Activated T-helper 1 cell treated with anti-CD3 and anti-CD28 coated beads, Interleukin-2, amount 50 U/mL, for 16 hours (primary cell): ENCODE data around the gene TOMM7.

Source experiments
- DNase-seq, 2 donors: peaks; one replicate each; pipeline ENCODE4 v3.0.0-alpha.2; 2020; ENCODE audit warnings: low read depth in 1 of 2, low spot score in 1 of 2

Gene TOMM7

DNA sequence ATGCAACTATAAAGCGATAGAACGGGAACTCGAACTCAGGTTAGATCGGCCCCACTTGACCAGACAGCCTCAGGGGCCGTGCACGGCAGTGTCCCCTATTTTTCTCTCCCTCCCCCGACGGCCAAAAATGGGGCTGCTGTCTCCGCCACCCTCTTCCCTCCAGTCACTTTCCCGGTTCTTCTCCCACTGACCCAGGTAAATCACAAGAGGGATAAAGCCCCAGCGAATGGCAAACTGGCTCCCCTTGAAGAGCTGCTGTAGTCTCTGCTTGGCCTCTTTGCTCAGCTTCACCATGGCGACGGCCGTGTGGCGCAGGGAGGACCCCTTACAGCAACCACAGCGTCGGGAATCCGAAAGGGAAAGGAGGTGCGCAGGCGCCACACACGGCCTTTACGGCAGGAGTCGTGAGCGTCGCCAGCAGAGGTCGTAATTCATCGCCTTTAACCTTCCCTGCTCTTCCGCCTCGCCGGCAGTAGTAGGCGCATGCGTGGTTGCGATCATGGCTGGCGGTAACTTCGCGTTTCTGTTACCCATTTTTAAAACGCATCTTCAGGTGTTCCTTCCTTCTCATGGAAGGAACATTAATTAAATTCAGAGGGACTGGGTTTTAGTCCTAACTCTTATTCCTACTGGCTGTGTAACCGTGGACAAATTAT is at the start of gene TOMM7:
Gene TOMM7 (minus strand): TSS at position 364 of the 656 bp plus-strand sequence. CDS start 70 bp downstream, at position 294.
- peak; percentile 66 to 80 for DNase-seq

DNA sequence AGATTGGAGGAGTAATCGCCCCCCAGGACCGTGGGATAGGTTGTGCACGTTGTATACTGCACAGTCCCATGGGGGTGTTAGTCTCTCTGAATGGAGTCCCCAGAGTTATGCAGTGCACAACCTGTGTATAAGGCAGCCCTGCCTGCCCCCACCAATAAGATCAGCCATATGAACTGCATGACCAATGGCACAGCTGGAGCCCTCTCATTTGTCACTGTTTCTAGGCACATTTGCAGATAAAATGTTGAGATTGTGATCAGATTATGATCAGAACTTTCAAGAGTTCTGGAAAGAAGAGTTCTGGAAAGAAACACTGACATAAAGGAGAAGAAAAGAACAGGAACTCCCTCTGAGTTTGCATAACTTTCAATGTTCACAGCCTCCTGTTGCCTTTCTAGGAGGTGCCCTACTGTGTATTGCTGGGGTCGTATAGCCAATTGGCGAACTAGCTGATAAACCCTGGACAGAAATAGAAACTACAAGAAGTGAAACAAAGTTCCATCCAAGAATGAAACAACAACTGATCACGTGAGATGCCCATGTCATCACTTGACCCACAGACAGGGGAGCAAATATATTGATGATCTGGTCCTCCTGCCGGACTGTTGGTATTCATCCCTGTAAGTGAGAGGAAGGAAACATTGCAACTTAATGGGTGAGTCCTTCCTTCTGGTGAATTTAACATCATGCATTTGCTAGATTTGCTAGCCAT is 49.6 kb upstream of the TOMM7 start:
- DNase-seq = no peak

DNA sequence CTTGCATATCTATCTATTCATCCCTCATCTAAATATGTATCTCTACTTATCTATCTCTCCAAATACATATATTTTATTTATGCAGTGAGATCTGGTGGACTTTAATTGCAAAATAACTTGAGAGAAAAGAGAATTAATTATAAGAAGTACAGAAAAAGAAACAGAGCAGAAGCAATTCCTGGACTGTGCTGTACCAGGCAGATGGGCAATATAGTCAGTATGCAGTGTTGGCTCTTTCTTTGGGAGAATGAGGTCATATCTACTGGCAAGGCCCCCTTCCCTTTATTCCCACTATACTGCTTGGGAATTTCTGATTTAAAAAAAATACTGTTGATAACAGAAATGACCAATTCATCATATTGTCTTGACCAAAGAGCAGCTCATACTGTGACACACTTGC is 49.0 kb upstream of the TOMM7 start:
- DNase-seq = no peak

DNA sequence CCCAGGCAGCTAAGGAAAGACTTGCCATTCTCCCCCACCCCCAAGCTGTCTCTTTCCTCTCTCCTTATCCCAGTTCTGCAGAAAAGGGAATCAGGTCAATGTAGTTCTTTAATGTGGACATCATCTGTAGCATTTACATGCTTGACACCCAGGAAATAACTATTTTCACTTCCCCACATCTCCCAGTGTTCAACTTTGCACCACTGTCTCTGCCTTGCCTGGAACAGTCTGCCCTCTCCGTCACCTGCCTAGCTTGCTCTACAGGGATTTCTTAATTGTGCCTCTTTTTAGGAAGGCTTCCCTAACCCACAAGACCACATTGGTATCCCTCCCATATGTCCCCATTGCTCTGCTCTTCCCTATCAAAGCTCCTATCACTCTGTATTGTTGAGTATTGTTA is 45.9 kb upstream of the TOMM7 start:
- DNase-seq = no peak

DNA sequence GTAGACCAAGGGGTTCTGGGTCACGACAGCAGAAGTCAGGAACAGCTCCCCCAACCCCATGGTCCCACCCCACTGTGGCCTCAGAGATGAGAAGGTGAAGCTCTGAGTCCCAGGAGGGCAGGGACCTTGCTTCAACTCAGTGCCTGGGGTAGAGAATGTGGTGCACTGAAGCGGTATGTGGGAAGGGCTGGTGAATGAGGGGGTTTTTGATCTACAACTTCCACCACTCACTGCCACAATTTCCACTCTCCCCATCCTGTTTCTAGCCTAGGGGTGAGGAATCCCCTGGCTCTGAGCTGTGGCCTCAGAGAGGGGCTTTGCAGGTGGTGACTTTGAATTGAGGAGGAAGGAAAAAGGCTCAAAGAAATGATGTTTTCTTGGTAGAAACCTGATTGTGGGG is 44.9 kb upstream of the TOMM7 start:
- DNase-seq = no peak

DNA sequence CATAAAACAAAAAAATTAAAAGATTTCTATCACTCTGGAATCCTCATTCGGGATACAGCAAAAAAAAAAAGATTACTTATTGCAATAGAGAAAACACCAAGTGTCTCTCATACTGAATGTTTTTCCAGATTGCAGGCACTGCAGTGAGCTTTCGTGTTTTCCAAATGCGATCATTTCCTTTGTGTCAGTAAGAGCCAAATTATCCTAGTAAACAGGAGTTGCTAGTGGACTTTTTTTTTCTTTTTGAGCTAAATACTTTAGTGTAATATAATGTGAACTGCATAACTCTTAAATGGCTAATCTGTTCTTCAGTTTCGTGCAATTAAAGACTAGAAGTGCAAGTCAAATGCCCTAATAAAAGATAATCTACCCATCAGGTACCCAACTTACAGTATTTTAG is 44.4 kb upstream of the TOMM7 start:
- DNase-seq = no peak

DNA sequence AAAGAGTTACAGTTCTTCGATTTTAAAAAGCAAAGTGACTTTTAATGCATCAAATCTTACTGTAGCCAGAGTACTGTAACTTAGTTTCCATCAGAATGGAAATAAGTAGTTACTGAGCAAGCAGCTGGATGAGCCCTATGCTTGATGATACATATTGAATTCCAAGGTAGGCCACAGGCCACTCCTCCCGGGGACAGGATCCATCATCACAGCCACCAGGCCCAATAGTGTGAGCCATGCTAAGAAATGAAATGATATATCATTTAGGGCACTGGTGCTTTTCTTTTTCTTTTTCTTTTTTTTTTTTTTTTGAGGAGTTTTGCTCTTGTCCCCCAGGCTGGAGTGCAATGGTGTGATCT is 42.9 kb upstream of the TOMM7 start:
- no peak for DNase-seq

DNA sequence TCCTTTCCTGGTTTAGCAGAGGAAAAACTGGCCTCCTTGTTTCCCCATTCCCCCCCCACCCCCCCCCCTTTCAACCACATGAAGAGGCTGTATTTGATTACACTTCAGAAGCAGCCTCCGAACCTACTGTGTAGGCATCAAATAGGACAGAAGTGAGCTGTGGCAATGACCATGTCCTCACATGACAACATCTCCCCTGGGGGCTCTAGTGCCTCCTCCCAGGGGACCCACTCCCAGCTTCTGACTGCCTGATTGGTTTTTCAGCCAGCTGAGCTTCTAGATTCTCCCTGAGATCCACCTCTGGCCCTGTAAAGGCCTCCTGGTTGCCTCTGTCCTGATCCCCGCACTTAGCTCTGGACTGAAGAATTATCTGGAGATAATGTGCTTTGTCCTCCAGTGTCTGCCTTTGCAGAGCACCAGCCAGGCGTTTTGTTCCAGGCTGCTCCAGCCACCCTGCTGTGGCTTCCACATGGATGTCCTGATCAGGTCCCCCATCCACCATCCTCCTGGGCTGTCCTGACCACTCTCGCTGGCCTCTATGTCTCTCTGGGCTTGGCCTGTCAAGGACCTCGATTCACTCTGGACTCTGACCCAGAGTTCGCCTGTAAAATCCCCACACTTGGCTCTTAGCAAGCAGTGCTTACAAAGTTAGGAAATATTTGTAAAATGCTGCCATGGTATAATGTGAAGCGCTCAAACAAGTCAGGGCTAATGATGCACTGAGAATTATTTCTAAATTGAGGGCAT is 42.4 kb upstream of the TOMM7 start:
- DNase-seq = no peak

DNA sequence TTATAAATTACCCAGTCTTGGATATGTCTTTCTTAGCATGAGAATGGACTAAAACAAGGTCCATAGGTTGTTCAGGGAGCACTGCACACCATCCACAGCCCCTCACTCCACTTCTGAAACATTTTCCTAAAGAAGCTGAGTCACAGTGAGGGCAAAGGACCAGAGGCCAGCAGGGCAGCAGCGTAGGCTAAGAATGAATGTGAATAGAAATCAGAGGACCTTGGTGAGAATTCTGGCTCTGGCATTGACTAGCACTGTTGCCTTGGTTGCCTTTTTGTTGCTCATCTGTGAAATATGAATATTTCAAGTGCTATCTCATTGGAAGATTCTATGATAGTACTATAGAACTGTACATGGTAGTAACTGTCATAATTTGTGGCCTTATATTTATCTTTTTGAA is 41.7 kb upstream of the TOMM7 start:
- no peak for DNase-seq

DNA sequence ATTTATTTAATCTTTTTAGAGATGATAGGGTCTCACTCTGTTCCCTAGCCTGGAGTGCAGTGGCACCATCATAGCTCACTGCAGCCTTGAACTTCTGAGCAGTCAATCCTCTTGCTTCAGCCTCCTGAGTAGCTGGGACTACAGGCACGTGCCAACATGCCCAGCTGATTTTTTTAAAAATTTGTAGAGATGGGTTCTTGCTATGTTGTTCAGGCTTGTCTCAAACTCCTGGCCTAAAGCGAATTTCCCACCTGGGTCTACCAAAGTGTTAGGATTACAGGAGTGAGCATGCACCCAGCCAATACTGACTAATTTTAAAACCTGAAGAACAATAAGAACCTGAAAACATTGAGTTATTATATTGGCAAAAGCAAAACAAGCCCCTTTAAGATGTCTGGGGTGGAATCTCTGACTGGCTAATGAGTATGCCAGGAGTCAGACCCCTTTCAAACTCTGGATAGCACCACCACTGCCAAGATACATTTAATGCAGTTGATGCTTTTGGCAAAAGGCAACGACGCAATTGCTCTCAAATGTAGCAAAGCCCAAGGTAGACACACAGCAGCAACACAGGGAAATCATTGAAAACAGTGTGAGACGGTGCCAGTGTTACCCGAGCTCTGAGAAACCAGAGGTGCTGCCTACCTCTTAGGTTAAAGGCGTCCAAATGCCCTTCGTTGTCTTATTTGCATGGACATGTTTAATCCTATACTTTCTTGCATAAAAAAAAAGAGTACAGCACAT is 40.7 kb upstream of the TOMM7 start:
- no peak for DNase-seq

DNA sequence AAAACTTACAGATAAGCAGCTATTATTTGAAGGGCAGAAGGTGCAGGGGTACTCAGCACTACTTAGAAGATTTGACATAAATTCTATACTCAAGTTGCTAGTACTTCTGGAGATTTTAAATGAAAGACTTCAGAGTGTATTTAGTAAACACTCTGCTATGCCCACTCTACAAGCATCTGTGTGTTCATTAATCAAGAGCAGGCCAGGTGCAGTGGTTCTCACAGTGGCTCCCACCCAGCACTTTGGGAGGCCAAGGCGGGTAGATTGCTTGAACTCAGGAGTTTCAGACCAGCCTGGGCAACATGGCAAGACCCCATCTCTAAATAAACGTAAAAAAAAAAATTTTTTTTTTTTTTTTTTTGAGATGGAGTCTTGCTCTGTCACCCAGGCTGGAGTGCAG is 38.9 kb upstream of the TOMM7 start:
- DNase-seq = no peak

DNA sequence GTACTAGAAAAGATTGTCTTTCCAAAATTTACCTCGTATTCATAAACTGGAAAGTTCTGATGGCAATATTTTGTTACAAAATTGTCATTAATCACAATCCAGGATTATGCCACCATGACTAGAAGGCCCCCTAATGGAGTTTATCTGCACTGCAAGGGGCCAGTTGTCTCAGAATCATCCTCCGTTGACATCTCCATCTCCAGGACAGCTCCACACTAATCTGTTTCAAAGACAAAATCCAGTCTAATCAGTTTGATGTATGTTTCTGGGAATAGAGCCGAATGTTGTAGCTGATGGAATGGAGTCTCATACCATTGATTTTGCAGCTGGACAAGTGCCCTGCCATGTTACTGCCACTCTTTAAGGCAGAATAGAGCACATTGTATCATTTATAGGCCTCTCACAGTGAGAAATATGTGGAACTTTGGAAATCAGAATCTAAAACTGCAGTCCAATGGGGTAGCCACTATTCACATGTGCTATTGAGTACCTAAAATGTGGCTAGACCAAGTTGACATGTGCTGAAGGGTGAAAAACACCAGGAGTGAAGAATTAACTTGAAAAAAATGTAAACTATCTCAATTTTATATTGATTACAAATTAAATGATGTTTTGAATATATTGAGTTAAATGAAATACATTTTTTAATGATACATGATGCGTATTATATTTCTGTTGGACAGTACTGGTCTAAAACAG is 38.3 kb upstream of the TOMM7 start:
- no peak for DNase-seq

DNA sequence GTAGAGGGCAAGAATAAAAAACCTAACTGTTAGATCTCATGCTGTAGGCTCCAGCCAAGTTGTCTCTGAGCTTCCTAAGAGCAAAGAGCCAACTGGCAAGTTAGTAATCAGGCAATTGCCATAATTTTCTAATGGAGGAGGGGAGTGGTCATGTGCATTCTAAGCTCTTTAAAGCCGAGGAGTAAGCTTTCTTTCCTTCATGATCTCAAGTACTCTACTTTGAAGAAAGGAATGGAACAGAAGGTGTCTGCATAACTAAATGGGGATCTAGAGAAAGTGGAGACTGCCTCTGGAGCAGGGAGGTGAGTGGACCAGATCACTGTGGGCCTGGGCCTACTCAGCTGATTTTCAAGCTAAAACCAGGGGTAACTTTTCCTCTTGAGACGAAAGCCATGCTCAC is 37.7 kb upstream of the TOMM7 start:
- DNase-seq = no peak

DNA sequence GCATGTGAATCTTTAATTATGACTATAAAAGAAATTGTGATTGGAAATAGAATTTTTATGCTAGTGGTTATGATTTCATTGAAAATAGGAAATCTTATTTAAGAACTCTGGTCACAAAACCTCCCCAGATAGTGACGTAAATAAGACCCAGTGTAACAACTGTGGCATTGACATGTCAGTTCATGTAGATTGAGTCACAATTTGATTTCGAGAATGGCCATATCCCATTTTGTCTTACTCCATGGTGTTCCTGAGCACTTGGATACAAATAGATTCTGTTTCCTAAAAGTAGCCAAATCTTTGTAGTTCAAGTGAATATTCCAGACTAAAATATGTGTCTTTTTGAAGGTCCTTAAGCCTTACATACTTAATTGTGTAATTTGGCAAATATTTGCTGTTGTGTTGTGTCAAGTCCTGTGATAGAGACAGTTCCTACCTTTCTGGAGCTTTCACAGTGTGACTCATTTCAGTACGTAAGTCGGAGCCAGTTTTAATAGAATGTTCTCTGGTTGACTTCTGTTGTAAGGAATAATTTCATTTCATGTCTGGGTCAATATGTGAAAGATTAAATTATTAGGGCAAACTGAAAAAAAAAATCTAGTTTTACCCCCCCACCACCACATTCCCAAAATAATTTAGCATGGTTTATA is 37.1 kb upstream of the TOMM7 start:
- no peak for DNase-seq

DNA sequence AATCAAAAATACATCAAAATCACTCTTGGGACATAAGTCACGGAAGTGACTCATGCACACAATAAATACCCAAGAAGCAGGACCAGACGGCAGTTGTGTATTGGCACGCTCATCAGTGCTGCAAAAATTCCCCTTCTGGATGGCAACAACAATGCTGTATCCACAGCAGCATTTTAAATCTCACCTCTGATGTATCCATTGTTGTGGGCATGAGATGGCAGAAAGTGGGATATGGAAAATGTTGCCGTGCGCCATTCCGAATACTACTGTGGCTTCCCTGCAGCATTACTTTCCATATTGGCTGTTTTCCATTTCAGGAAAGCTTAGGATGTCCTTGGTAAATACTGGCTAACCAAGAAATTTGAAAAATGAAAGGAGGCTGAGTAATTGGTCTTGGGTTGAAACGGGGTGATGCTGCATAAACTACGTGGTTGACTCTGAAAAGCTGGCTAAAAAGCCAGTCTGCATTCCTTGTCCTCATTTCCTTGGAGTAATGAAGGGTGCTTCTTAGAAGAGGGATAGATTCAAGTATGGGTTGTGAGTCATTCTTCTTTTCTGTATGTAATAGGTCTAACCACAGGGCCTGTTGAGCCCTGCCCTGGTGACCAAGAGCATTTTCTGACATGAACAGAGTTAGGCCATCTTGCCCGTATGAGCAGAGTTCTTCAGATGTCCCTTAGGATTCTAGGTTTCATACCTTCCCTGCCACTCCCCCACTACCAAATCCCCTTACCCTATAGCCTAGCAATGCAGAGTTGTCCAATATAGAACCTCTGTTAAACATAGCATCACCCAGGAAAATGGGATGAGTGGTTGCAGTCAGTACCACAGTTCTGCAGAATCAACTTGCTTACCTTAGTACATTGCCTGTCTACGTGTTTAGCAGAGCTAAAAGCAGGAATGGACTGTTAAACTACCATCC is 36.3 kb upstream of the TOMM7 start:
- no peak for DNase-seq

DNA sequence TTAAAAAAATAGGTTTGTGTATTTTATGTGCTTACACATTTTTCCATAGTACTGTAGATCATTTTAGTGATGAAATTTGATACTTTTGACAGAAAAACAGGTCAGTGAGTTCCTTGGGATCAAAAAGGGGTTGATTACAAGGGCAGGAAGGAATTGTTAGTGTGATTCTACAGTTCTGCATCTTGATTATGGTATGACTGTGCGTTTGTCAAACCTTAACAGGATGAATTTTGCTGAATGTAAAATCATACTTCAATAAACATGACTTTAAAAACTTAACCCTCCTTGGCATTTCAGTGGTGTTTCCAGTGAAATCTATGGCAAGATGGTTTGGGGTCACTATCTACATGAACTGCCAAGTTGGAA is 35.6 kb upstream of the TOMM7 start:
- DNase-seq = no peak

DNA sequence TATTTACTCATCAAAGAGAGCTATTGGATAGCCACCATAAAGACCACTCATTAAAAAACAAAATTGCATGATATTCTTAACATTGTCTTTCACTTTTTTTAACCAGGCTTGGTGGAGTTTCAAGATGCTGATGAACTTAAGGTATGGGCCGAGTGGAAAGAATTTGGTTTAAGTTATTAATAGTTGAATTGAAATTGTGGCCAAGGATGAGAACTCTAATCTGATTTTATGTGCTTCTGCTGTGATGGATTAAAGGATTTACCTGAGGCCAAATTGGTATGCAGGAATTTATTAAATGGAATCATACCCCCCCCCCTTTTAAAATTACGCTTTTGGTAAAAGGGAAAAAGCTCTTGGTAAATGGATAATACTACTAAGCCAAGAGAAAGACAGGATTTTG is 33.8 kb upstream of the TOMM7 start:
- no peak for DNase-seq

DNA sequence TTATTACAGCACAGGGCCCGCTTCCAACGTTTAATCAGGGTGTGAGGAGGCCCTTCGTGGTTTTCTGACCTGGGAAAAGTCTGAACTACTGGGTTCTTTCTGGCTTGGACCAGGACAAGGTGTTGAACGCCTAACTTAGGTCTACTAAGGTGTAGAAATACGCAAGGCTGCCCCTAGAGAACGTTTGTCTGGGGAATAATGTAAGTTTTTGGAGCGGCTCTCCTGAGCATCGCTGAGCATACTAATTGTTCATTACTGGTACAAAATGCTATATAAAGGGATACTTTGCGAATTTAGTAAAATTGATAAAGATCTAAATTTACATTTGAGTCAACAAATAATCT is 32.4 kb upstream of the TOMM7 start:
- DNase-seq = no peak

DNA sequence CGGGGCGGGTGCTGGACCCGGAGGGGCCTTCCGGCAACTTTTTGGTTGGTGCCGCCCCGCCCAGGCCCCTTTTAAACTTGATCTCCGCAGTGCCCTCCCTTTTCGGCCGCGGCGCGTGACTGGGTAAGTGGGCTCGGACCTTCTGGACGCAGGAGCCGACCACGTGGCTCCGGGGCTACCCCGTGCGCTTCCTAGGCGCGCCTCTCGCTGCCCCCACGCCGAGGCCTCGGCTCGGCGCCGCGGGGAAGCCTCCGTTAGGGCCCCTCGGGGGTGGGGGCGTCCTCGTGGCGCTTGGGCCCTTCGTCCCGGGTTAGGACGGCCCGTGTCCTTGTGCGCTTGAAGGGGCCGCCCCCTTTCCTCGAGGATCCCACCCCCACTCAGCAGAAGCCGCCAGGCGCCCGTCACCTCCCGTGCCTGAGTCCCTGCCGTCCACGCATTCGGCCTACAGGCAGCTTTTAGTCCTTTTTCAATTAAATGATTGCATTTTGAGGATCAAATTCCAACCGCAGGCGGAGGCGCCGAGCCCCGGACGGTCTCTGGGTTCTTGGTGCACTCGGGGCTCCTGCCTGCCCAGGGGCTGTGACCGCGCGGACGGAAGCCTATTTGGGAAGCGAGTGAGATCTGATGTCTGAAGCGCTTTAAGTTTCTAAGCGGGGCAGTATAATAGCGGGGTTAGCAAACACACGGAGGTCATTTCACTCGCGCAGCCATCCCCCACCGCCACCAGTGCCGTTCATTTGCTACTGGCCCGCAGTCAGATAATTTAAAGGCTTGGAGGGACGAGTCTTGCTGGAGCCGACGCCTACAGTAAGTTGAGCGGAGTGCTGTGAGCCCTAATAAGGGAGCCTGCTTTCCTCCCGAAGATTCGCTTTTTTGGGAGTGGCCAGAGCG is 31.8 kb upstream of the TOMM7 start:
- peak; percentile 47 to 76 for DNase-seq
